Right hindlimb (tissue), 1 donor: Measurements from ENCODE around the gene ITCH.
"Not testable (repeated sequence)": the region's sequence is repeated elsewhere in the genome, so short reads cannot be mapped to it uniquely, and the experiment has no call there.

Experiments
- DNase-seq: peaks from one replicate; pipeline ENCODE4 v3.0.0-alpha.2; 2018

ITCH gene

DNA sequence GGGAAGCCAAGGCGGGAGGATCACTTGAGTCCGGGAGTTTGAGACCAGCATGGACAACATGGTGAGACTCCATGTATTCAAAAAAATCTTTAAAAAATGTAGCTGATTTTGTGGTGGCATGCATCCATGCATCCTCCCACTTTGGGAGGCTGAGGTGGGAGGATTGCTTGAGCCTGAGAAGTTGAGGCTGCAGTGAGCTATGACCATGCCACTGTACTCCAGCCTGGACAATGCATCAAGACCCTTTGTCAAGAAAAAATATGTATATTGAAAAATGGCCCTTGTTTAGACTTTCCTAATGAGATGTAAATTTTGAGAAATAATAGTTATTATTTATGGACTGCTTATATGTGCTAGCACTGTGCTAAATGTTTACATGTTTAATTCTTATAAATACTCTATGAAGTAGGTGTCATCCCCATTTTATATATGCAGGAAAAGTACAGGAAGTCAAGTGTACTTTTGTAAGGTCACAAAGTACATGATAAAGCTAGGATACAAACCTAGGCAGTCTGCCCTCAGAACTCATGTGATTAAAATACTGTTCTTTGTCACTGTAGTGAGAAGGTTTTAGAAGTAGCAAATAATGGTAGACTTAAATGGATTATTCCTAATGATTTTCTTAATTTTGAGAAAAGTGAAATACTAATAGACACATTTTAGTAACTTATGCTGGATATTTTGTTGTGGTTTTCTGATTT is 58.8 kb downstream of the ITCH start:
- no peak for DNase-seq

DNA sequence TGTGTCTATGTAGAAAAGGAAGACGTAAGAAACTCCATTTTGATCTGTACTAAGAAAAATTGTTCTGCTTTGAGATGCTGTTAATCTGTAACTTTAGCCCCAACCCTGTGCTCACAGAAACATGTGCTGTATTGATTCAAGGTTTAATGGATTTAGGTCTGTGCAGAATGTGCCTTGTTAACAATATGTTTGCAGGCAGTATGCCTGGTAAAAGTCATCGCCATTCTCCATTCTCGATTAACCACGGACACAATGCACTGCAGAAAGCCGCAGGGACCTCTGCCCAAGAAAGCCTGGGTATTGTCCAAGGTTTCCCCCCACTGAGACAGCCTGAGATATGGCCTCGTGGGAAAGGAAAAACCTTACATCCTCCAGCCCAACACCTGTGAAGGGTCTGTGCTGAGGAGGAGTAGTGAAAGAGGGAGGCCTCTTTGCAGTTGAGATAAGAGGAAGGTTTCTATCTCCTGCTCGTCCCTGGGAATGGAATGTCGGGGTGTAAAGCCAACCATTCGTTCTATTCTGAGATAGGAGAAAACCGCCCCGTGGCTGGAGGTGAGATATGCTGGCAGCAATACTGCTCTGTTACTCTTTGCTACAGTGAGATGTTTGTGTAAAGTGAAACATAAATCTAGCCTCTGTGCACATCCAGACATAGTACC is 62.1 kb downstream of the ITCH start:
- not testable (repeated sequence) for DNase-seq

DNA sequence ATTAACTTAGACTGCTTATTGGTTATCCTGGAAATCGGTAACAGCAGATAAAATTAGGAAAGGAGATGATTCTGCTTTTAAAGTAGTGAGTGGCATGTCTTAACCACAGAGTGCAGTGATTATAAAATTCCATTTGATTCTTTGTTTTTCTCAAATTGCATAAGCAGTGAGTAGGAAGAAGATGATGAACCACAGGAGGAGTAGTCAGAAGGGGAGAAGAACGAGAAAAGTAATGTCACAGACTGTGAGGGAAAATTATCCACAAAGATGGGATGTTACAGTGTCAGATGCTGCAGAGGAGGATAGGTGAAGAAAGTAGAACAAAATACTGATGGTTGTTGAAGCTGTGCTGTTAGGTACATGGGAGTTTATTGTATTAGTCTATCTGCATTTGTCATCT is 63.0 kb downstream of the ITCH start:
- DNase-seq: no peak

- no peak for DNase-seq
These were observed 64.3 kb downstream of the ITCH start for GRCh38 chr20:34427331-34427730.

GRCh38 chr20:34427784-34428183 is 64.7 kb downstream of the ITCH start:
- DNase-seq: no peak

- no peak for DNase-seq
These were observed 68.1 kb downstream of the ITCH start for GRCh38 chr20:34431168-34431567.

GRCh38 chr20:34432663-34433062 is 69.6 kb downstream of the ITCH start:
- DNase-seq: not testable (repeated sequence)

DNA sequence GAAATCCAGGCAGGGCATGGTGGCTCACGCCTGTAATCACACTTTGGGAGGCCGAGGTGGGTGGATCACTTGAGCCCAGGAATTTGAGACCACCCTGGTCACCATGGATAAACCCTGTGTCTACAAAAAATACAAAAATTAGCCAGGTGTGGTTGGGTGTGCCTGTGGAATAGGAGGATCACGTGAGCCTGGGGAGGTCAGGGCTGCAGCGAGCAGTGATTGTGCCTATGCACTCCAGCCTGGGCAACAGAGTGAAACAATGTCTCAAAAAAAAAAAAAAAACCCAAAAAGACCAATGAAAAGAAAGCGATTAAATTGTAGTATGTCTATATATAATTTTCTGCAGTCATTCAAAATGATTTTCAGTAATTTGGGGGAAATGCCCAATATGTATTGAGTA is 70.3 kb downstream of the ITCH start:
- DNase-seq: no peak

DNA sequence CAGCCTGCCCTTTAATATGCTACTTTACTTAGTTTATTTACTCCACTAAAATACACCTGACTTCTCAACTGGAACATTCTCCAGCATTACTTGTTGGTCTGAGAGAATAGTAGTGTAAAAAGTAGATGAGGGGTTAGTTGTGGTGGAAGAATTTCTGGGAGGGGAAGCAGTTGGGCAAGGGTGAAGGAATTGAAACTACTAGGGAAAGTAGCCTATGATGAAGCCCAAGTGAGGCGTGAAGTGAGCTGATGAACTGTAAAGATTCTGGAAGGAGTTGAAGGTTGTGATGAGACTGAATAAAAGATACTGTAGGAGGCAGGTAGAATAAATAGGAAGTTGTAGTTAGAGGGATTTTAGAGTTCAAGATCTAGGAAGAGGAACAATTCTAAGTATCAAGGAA is 72.5 kb downstream of the ITCH start:
- no peak for DNase-seq

DNA sequence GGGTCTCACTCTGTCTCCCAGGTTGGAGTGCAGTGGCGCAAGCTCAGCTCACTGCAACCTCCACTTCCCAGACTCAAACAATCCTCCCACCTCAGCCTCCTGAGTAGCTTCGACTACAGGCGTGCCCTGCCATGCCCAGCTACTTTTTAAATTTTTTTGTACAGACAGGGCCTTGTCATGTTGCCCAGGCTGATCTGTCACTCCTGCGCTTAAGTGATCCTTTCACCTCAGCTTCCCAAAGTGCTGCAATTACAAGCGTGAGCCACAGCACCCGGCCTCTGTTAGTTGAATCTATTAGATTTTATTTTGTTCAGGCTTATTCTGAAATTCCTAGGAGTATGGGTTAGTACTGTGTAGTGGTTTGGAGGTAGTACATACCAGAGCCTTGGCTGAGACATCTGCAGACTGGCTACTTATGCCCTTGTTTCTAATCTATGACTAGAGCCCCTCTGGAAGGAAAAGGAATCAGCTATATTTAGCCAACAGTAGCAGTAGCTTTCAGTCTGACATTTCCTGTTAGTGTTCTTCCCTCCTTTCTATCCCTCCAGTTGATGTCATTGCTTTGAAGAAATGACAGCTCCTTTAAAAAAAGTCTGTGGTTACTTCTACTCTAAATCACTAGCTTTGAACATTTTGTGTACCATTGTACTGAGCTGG is 74.4 kb downstream of the ITCH start:
- DNase-seq: no peak

DNA sequence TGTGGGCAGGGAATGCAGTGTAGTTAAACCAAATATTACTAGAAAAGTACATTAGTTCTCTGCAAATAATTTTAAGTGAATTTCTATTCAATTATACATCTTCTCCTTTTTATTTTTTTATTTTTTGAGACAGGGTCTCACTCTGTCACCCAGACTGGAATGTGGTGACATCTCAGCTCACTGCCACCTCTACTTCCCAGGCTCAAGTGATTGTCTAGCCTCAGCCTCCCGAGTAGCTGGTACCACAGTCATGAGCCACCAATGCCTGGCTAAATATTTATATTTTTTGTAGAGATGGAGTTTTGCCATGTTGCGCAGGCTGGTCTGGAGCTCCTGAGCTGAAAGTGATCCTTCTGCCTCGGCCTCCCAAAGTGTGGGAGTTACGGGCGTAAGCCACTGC is 76.1 kb downstream of the ITCH start:
- DNase-seq: no peak

DNA sequence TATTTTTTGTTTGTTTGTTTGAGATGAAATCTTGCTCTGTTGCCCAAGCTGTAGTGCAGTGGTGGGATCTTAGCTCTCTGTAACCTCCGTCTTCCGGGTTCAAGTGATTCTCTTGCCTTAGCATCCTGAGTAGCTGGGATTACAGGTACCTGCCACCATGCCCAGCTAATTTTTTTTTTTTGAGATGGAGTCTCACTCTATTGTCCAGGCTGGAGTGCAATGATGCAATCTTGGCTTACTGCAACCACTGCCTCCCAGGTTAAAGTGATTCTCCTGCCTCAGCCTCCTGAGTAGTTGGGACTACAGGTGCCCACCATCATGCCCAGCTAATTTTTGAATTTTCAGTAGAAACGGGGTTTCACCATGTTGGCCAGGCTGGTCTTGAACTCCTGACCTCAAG is 78.3 kb downstream of the ITCH start:
- not testable (repeated sequence) for DNase-seq

- DNase-seq: no peak
These were observed 80.5 kb downstream of the ITCH start for GRCh38 chr20:34443546-34443945.

GRCh38 chr20:34445177-34446065 is 82.3 kb downstream of the ITCH start:
- no peak for DNase-seq

DNA sequence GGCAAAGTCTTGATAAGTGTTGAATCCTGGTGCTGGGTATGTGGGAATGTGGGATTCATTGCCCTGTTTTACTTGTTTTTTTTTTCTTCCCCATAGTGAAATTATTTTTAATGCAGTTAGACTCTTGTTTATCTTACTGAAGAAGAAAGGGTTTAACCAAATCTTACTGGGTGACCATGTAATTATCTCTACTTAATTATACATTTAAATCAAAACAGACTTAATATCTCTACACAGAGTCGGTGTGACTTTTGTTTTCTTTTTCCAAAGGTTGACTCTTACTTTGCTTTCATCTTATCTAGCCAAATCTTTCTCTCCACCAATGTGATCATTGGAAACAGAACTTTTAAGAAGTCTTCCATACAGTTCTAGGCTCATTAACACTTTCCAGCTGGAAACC is 85.4 kb downstream of the ITCH start:
- no peak for DNase-seq

DNA sequence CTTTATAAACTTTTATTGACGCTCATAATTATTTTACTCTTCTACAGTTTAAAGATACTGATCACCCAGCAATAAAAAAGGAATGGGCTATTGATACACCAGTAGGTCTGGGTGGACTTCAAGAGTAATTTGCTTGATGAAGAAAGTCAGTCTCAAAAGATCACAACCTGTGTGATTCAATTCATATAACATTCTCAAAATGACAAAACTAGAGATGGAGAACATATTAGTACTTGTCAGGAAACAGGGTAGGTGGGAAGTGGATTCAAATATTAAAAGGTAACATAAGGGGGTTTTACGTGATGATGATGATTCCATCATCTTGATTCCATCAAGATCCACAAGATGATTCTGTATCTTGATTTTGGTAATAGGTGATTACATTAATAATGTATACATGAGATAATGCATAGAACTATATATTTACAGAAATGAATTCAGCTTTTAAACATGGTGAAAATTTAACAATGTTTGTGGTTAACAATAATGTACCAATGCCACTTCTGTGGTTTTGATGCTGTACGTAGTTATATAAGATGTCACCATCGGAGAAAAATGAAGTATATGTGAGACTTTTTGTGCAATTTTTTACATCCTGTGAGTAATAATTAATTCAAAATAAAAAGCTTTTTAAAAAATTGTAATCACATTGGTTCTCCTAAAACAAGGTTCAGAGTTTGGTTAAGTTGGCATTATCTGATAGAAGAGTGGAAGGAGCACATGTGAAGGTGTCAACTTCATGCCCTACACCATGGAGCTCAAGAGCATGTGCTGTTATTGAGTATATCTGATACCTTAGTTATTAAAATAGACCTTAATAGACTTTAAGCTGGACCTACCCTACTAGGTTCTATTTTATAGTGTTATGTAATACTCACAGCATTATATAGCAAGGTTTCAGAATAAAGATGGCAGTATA is 86.9 kb downstream of the ITCH start:
- no peak for DNase-seq

- DNase-seq: no peak
These were observed 89.4 kb downstream of the ITCH start for GRCh38 chr20:34452281-34452982.

- DNase-seq: no peak
These were observed 95.6 kb downstream of the ITCH start for GRCh38 chr20:34458631-34459030.

- DNase-seq: no peak
These were observed 96.3 kb downstream of the ITCH start for GRCh38 chr20:34459209-34459897.

- no peak for DNase-seq
These were observed 98.7 kb downstream of the ITCH start for GRCh38 chr20:34461779-34462087.

GRCh38 chr20:34468951-34469350 is 105.9 kb downstream of the ITCH start:
- DNase-seq: no peak
